Right renal pelvis (tissue), 4 donors: ENCODE results near the gene BTBD18. TPM values are rescaled to one million over a fixed set of nuclear protein-coding genes. Genes with fewer than 3 reads are reported as not detected.

Experiments
- DNase-seq, 4 donors: peaks; one replicate each; pipeline ENCODE4 v3.0.0-alpha.2; 2013; ENCODE audit warnings: low read depth in 4 of 4, low spot score in 3 of 4, missing footprints in 1 of 4
- polyA plus RNA-seq, 4 donors: library from polyadenylated mRNA; unstranded; fragments of 120-200 nt; gene quantifications; one replicate each; pipeline ENCODE4 v1.2.1, GENCODE V29; 2013; ENCODE audit not compliant: insufficient read length in 4 of 4

The BTBD18 gene
- polyA plus RNA-seq, 4 donors = 0.08 to 0.22 (median 0.16) TPM

DNA sequence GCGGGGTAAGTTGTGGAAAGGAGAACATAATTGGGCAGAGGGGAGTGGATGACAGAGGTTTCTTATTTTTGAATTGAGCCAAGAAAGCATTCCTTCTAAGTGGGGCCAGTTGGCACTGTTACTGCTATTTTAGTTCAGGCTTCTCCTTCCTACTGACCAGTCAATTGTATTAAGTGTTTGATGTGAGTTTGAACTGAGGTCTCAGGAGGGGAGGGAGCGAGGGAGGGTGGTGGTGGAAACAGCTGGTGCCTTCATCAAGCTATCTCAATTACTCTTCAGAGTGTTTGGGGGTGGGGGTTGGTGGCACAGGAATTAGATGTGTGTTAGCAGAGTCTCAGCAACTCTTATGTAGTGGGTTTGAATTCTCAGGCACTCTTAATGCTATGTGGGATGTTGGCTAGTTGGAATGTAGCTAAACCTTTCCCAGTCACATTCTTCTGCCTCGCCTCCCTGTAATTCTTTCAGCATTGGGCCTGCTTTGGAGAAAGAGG is 24.5 kb upstream of the BTBD18 start:
- no peak for DNase-seq

DNA sequence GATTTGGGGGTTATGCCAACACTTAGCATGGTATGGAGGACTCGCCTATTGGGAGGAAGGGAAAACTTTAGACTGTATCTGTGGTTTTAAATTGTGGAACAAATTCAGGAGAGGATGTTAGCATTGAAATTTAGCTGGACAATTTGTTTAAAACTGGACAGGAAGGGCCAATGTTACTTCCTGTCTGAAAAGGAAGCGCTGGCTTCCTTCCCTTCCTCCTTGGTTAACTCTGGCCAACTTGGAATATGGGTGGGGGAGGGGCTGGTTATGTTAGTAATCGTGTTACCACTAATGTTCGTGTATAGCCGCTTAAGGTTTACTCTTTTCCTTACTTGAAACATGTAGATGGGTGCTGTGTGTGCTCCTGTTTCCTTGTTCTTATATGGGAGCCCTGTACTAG is 23.9 kb upstream of the BTBD18 start:
- DNase-seq = no peak

DNA sequence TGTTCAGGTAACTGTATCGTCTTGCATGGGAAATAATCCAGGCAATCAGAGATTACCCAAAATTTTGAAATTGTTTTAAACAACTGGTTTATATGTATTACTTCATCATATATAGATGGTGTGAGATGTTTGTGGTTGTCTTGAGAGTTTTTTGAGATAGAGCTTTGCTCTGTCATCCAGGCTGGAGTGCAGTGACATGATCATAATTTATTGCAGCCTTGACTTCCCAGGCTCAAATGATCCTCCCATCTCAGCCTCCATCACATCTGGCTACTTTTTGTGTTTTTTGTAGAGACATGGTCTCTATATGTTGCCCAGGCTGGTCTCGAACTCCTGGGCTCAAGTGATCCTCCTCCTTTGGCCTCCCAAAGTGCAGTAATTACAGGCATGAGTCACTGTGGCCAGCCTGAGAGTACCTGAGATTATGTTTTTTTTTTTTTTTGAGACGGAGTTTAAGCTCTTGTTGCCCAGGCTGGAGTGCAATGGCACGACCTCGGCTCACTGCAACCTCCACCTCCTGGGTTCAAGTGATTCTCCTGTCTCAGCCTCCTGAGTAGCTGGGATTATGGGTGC is 21.5 kb upstream of the BTBD18 start:
- DNase-seq = no peak

DNA sequence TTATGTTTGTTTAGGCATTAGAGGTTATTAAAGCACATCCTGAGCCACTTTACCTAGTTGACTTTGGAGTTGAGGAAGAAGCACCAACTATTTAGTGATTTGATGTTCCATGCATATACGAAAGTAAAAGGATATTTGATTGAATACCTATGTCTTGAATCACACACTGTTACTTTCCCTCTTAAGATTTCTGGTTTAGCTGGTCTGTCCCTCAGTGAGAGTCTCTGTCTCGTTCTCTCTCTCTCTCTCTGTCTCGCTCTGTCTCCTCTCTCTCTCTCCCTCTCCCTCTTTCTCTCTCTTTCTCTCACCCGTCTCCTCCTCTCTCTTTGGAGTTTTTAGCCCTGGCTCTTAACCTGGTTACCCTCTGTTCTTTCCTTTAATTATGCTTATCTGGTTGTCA is 20.9 kb upstream of the BTBD18 start:
- no peak for DNase-seq

GRCh38 chr11:57771365-57771764 is 19.7 kb upstream of the BTBD18 start:
- DNase-seq = no peak

DNA sequence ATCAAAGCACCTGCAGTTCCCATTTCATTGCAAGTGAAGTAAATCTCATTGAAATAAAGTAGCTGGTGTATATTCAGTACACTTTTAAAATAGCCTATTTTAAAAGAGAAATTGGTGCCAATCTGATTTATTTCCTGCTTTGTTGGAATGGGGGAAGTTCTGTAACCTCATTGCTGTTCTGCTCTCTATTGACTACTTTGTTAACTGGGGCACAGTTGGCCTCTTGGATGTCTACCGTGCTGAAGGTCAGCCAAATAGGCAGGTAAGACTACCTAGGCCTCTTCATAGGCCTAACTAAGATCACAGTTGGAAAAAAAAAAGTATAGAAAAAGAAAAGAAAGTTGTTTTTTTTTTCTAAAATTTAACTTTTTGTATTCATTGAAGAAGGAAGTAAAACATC is 19.2 kb upstream of the BTBD18 start:
- DNase-seq = no peak

GRCh38 chr11:57764972-57765371 is 13.4 kb upstream of the BTBD18 start:
- no peak for DNase-seq

DNA sequence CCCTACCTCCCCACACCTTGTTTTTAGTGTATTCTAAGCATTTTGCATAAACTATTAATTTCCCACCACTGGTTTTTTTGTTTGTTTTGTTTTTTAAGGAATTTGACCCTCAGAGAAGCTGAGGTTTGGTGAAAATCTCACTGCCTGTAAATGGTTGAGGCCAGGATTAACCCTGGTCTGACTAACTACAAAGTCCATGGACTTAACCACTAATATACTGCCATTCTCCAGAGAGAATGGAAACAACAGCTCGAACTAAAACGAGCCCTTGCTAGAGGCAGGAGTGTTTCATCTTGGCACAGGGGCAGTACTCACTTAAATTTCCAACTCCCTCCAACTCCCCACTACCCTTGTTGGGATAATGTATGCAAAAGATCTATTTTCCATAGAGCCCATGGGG is 12.9 kb upstream of the BTBD18 start:
- DNase-seq = no peak

DNA sequence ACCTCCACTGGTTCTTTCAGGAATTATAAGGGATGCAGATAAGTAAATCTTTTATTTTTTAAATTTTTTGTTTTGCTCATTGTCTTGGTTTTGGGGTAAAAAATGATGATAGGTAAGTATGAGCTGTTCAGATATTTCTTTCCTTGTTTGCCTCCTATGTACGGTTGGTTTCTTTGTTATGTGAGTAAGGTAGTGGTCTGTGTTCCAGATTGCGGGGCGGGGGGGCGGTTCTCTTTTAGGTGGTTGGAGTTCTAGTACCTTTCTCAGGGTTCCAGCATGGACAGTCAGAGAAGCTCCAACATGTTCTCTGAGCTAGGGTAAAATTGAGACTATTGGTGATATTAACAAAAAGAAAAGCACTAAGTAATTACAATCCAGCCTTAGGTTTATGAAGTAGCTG is 12.4 kb upstream of the BTBD18 start:
- DNase-seq = no peak

- no peak for DNase-seq
Observed at GRCh38 chr11:57763568-57763967, 11.9 kb upstream of the BTBD18 start.

DNA sequence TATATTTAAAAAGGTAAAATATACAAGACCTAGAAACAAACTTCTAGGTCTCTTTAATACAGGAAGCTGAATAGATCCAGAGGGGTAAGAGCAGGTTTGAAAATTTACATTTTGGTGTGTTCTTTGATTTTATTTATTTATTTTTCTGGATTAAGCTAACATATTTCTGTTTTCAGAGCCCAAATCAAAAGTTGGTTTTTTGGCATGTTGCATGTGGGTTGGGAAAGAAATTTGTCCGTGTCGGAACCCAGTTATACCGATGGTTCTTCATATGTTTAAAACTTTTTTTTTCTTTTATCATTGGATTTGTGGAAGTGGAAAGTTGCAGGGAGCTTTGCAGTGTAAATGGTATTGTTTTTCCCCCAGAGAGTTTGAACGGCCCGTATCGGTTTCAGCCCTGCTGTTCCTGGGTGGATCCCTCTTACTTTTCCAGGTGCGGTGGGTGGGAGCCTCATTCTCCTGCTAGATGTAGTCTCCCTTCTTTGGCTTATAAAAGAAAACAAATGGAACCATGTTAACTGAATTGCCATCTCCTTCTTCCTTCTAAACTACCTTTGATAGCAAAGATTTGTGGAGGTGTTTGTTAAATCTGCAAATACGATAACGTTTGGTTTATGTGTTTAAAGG is 10.7 kb upstream of the BTBD18 start:
- no peak for DNase-seq

DNA sequence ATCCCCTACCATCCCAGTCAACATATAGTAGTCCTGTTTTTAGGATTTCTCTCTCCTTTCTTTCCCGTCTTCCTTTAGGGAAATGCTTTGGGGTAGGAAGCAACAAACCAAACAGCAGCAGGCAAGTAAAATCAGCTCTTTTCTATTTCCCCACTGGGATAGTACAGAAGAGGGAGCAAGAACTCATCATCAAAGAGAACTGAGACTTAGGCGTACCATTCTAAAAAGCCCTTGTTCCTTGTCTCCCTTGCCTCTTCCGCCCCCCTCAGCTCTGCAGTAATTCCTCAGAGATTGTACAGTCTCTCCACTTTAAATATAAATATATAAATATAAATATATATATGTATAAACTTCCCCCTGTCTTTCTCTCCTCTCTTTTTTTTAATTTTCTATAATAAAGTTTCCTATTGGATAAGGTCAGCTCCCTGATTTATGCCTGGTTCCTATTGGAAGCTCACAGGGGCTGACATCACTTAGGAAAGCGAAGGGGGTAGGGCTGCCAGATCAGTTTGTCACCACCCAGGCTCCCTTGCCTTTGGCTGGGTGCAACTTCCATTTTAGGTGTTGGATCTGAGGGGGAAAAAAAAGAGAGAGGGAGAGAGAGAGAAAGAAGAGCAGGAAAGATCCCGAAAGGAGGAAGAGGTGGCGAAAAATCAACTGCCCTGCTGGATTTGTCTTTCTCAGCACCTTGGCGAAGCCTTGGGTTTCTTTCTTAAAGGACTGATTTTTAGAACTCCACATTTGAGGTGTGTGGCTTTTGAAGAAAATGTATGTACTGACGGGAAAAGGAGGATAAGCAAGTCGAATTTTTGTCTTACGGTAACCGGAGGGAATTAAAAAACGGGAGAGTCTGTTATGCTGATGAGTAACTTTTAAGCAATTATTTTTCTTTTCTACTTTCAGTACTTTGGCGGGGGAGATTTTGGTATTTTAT is 9.9 kb upstream of the BTBD18 start, which contains the start of gene CTNND1:
Gene CTNND1, plus strand, starts transcription at position 502 of the 934 bp plus-strand sequence. CDS start 29,677 bp downstream, outside the sequence.
- DNase-seq = peak in 3 of 4 donors; percentile 94 to 97 (median 96)

- no peak for DNase-seq
Observed at GRCh38 chr11:57758174-57758573, 6.6 kb upstream of the BTBD18 start.

DNA sequence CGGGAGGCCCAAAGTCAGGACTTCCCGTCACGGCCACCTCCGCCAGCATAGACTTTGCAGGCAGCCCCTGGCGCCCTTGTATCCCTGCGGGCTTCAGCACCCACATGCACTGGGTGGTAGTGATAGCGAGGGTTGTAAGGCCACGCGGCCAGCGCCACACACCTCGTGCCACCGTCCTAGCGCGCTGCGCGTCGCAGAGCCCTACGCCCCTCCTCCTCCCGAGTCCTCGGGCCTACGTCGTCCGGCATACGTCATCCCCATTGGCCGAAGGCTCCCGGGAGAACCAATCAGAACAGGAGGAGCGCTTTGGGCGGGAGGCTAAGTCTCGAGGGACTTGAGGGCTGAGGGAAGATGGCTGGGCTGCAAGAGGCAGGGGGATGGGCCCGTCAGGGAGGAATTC is 1.3 kb upstream of the BTBD18 start:
- no peak for DNase-seq

DNA sequence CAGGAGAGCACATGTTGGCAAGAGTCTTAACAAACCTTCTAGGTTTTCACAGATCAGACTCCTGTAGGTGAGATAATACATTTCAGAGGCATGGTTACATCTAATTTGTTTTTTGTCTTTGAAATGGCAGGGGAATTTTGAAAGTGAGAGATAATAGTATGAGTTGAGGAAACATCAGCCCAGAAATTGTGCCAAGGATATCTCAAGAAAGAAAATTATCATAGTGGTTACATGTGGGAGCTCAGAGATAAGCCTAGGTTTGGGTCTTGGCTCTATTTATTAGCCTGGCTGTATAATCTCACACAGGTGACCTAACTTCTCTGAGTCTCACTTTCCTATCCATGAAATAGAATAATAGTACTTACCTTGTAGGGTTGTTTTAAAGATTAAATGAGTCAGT is 443 bp downstream of the BTBD18 start:
- DNase-seq = no peak

GRCh38 chr11:57746920-57747319 is 4.7 kb downstream of the BTBD18 start:
- DNase-seq = no peak

GRCh38 chr11:57745206-57745605 is 6.4 kb downstream of the BTBD18 start:
- DNase-seq = no peak

GRCh38 chr11:57744357-57744756 is 7.3 kb downstream of the BTBD18 start:
- DNase-seq = no peak

DNA sequence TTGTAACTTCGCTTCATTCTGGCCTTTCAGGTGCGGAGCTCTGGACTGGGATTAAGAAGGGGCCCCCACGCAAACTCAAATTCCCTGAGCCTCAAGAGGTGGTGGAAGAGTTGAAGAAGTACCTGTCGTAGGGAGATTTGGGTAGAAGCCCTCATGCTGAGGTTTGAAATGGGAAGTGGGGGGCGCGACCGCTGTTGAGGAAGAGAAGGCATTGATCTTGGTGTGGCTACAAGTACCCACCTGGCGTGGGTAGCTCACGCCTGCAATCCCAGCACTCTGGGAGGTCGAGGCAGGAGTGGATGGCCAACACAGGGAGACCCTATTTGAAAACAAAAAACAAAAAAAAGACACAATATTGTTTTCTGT is 9.5 kb downstream of the BTBD18 start:
- DNase-seq = no peak

GRCh38 chr11:57741132-57742086 is 10.2 kb downstream of the BTBD18 start, which contains the start of gene SELENOH:
SELENOH (plus strand) TSS chr11:57741491; CDS start chr11:57741596, 105 bp downstream.
- DNase-seq = peak; percentile 91 to 94 (median 92)
